Stimulated activated CD4-positive, alpha-beta T cell treated with anti-CD3 and anti-CD28 coated beads, Interleukin-1b, Interleukin-23, amount 100 ng/mL, for 48 hours (primary cell): ENCODE data around the gene ZP3.
"Not testable (repeated sequence)": the region's sequence is repeated elsewhere in the genome, so short reads cannot be mapped to it uniquely, and the experiment has no call there.

Experiments used
- DNase-seq: peaks from one replicate; pipeline ENCODE4 v3.0.0-alpha.2; 2020

Gene ZP3

DNA sequence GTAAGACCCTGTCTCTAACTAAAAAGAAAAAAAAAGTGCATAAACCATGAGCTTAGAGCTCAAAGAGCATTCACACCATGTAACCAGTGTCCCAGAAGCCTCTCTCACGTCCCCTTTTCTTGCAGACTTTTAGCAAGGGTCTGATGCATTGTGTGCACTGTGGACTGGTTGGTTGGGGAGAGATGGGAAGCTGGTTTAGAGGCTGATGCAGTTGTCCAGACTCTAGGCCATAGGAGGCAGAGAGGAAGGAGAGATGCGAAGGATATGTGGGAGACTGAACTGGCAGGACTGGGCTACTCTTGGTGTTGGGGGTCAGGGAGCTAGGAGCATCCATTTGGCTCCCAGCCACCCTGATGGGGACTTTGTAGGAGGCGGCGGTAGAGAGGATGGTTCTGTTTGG, 17.0 kb upstream of the ZP3 start:
- DNase-seq, result no peak

DNA sequence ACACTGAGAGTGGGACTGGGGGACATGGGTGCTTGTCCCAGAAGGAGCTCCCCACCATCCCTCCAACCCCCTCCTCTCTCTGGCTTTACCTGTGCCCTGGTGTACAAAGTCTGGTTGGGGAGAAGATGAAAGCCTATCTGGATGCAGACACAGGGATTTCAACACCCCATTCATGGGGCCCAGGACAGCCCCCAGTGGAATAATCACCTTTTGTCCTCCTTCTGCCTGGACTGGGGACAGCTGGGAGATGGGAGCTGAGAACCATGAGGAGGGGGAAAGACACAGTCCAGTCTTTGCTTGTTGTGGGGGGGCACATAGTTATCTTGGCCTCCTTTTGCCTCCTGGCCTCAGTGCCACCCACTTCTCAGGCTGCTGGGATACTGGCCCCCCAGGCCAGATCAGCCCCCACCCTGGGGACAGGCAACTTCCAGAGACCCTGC, 16.6 kb upstream of the ZP3 start:
- no peak for DNase-seq

DNA sequence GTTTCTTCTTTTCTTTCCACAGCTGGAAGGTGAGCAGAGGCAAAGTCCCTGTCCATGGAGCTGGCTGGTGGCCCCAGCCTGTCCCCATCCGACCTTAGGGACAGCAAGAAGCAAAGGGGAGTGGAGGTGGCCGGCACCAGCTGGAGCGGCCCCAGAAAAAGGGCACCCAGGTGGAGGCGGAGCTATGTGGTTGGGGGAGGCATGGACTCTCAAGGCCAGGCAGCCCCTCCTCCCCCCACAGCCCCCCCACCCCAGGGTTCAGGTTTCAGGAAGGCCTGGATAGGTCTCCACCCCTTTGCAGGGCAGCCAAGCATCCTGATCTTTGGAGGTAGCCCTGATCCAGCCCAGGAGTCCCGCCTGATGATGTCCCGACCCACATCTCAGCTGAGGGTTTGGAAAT, 15.2 kb upstream of the ZP3 start, which contains the start of gene SSC4D:
Gene SSC4D, minus strand, starts transcription at position 161 of the 400 bp plus-strand sequence. CDS start 5,258 bp downstream, outside the sequence.
- DNase-seq, result no peak

DNA sequence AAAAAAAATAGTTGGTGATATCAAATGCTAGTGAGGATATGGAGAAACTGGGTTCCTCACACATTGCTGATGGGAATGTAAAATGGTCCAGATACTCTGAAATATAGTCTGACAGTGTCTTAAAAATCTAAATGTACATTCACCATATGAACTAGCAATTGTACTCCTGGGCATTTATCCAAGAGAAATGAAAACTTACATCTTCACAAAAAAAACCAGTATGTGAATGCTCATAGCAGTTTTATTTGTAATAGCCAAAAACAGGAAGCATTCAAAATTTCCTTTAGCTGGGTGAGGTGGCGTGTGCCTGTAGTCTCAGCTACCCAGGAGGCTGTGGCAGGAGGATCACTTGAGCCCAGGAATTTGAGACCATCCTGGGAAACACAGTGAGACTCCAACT, 13.1 kb upstream of the ZP3 start:
- DNase-seq, result no peak

DNA sequence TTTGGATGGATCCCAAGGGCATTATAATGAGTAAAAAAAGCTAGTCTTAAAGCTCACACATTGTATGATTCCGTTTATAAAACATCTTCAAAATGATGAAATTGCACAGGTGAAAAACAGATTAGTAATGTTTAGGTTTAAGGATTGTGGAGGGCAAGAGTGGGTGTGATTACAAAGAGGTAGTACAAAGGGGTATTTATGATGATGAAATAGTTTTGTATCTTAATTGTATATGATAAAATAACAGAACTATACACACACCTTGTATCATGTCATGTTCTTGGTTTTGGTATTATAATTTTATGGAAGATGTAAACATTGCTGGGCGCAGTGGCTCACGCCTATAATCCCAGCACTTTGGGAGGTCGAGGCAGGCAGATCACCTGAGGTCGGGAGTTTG, 12.5 kb upstream of the ZP3 start:
- no peak for DNase-seq

DNA sequence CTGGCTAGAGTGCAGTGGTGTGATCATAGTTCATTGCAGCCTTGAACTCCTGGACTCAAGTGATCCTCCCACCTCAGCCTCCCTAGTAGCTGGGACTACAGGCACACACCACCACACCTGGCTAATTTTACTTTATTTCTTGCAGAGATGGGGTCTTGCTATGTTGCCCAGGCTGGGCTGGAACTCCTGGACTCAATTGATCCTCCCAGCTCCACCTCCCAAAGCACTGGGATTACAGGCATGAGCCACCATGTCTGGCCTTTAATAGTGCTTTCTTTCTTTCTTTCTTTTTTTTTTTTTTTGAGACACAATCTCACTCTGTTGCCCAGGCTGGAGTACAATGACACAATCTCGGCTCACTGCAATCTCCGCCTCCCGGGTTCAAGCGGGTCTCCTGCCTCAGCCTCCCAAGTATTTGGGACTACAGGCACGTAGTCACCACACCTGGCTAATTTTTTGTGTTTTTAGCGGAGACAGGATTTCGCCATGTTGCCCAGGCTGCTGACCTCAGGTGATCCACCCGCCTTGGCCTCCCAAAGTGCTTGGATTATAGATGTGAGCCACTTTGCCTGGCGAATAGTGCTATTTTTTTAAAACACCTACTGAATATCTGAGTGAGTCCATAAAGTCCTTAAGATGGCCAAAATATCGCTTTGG, 7.0 kb upstream of the ZP3 start:
- not testable (repeated sequence) for DNase-seq

DNA sequence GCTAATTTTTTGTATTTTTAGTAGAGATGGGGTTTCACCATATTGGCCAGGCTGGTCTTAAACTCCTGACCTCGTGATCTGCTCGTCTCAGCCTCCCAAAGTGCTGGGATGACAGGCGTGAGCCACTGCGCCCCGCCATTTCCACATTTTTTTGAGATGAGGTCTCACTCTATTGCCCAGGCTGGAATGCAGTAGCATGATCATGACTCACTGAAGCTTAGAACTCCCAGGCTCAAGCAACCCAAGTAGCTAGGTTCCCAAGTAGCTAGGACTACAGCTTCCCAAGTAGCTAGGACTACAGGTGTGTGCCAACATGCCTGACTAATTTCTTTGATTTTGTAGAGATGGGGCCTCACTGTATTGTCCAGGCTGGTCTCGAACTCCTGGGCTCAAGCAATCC, 3.7 kb upstream of the ZP3 start:
- DNase-seq, result not testable (repeated sequence)

DNA sequence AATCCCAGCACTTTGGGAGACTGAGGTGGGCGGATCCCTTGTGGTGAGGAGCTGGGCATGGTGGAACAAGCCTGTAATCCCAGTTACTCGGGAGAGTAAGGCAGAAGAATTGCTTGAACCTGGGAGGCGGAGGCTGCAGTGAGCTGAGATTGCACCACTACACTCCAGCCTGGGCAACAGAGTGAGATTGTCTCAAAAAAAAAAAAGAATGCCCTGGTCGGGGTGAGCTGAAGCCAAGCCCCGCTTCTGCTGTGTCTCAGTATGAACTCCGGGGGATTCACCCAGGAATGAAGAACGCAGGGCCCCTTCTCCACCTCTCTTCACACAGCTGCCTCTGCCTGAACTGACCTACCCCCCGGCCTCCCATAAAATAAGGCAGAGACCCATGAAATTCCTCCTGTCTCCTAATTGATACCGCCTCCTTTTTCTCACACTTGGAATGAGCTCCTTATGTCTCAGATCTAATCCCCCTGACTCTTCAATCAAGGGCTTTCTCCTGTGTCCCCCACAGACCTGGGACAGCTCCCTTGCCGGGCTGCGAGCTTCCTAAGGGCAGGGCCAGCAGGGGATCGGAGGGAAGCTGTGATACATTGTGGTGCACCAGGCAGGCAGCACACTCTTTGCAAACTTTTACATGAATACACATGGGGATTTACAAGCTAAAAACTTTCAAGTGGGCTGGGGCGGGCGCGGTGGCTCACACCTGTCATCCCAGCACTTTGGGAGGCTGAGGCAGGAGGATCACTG, 911 bp upstream of the ZP3 start:
- DNase-seq, result no peak

DNA sequence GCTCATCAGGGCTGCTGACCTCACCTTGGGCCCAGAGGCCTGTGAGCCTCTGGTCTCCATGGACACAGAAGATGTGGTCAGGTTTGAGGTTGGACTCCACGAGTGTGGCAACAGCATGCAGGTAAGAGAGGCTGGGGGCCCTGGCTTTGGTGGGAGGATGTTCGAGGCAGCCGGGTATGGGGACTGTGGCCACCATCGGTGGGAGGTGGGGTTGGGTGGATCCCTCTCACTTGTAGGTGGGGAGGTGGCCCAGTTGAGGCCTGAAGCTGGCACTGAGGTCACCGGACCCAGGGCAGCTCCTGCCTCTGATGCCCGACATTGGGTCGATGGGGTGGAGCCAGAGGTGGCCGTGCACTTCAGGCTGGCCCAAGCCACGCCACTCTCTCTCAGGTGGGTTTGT, 406 bp downstream of the ZP3 start:
- no peak for DNase-seq

DNA sequence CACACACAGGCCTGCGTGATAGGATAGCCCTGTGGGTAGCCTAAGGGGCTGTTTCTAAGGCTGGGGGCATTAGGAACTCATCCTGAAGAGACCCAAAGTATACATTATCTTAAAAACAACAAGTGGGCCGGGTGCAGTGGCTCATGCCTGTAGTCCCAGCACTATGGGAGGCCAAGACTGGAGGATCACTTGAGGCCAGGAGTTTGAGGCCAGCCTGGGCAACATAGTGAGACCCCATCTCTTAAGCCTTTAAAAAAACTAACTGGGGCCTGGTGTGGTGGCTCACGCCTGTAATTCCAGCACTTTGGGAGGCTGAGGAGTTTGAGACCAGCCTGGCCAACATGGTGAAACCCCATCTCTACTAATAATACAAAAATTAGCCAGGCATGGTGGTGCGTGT, 808 bp downstream of the ZP3 start:
- not testable (repeated sequence) for DNase-seq

DNA sequence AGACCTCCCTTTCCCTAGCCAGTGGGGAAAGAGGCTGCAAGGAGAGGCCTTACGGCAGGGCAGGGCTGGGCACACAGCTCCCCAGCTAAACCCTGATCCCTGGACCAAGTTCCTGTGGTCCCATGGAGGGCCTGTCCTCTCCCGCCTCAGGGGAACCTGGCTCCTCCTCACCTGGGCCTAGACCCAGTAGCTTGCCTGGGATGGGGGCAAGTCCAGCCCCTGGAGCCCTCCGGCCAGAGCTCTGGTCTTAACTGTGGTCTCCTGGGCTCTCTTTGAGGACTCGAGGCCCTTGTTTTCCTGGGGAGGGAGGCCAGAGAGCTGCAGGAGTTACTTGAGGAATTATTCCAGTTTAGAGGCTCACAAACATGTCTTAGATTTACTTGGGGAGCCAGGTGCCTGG, 1.5 kb downstream of the ZP3 start:
- no peak for DNase-seq

DNA sequence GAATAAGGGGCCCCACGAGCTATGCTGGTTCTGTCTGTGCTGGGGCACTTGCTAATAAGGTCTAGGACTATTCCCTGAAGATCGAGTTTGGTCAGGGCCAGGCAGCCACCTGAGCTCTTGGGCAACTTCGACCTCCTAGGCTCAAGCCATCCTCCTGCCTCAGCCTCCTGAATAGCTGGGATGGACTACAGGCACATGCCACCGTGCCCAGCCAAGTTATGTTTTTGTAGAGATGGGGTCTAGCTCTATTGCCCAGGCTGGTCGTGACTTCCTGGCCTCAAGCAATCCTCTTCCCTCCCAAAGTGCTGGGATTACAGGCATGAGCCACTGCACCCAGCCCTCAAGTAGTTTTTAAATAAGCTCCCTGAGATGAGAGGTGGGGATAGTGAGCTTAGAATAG, 2.9 kb downstream of the ZP3 start:
- no peak for DNase-seq

DNA sequence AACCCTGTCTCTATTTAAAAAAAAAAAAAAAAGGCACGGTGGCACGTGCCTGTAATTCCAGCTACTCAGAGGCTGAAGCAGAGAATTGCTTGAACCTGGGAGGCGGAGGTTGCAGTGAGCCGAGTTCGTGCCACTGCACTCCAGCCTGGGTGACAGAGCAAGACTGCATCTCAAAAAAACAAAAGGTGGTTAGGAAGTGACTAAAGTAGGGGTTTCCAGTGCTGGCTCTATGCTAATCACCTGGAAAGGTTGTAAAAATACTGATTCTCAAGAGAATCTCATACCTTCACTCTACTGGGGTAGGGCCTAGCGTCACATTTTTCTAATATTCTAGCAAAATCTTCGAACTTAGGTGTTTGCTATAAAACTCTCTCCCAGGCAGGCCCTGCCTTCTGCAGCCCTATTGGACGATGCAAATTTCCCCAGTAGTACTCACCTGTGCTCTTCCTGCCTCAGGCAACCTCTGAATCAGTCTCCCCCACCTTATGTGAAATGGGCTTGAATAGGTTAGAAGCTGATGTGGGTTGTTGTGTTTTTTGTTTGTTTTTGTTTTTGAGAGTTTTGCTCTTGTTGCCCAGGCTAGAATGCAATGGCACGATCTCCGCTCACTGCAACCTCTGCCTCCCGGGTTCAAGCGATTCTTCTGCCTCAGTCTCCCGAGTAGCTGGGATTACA, 3.5 kb downstream of the ZP3 start:
- DNase-seq, result no peak

DNA sequence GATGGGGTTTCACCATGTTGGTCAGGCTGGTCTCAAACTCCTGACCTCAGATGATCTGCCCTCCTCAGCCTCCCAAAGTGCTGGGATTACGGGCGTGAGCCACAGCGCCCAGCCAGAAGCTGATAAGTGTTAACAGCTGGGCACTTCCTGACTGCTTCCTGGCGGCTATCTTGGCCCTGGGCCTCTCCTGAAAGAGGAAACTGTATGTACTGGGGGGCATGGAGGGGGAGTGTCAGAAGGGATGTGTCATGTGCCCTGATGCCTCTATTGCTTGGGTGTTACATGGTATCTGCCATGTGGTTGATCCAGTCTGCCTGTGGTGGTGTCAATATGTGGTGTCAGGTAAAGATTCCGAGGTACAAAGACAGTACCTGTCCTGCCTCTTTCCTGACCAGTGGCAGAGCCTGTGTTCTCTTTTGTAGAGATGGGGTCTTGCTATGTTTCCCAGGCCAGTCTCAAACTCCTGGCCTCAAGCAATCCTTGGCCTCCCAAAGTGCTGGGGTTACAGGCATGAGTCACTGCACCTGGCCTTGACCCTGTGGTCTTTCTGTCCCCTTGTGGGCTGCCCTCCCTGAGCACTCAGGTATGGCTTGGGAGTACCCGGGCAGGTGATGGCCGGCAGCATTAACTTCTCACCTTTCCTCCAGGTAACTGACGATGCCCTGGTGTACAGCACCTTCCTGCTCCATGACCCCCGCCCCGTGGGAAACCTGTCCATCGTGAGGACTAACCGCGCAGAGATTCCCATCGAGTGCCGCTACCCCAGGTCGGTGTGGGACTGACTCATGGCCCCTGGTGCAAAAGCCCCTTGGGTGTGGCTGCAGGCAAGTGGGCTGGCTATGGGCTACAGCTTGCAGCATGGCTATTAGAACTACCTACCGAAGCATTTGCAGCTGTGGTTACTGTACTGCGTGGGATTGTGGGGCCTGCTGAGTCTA, 4.4 kb downstream of the ZP3 start:
- no peak for DNase-seq

DNA sequence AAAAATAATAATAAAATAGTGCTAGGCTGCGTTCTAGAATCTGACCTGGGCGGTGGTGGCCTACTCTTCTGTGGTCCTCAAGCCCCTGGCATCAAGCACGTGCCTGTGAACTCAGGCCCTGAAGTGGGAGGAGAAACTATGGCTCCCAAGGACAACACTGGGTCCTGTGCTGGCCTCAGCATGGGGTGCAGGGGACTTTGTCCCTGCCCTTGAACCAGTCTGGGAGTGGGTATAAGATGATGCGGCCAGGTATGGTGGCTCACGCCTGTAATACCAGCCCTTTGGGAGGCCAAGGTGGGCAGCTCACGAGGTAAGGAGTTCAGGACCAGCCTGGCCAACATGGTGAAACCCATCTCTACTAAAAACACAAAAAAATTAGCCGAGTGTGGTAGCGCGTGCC, 5.5 kb downstream of the ZP3 start:
- DNase-seq, result no peak

DNA sequence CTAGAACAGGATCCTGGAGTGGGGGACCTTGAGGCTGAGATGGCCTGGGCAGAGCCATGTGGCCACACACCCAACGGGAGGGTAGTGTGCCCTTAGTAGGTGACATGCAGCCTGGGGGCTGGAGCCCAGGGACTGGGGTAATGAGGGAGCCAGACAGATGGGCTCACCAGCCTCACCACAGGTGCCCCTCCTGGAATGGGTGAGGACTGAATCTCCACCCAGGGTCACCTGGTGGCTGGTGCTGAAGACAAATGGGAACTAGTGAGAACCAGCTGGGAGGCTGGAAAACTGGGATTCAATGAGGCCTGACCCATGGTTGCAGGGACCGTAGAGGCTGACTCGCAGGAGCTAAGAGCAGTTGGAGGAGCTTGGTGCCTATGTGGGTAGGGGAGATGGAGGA, 6.1 kb downstream of the ZP3 start:
- DNase-seq, result no peak

DNA sequence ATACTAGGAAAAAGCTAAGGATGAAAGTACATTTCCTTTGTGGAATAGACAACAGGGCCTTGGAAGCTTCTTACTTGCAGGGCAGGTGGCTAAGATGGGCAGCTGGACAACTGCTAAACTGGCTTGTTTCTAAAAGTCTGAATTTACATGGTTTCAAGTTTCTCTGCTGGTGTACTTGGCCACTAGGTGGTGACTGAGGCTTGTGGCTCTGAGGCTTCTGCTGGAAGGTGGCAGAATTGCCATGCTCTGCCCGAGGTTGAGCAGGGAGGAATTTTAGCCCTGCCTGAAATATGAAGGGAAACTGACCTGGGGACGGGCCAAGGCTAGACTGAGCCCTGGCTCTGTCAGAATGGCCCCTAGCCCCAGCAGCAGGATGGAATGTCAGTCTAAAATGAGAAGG, 13.1 kb downstream of the ZP3 start:
- peak; percentile 58 for DNase-seq

DNA sequence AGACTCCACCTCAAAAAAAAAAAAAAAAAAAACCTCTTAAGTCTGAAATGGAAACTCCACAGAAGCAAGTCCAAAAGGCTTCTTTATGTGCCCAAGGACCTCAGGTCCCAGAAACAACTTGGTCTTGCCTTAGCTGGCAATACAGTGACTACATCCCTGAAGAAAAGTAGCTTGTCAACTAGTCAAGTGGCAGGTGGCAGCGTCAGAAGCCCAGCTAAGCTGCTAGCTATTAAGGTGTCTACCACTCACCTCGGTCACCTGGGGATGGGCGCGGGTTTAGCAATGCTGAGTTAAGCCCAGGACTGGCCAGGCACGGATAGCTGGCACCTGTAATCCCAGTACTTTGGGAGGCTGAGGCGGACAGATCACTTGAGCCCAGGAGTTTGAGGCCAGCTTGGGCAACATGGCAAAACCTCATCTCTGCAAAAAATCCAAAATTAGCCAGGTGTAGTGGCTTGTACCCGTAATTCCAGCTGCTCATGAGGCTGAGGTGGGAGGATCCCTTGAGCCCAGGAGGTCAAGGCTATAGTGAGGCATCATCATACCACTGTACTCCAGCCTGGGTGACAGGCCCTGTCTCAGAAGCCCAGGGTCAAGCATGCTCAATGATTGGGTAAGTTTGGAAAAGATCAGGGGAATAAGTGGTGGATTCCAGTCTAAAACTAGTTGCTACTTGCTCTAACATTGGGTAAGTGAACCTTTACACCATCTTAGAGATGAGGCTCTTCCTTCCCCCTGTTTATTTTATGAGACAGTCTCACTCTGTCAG, 14.6 kb downstream of the ZP3 start:
- not testable (repeated sequence) for DNase-seq

DNA sequence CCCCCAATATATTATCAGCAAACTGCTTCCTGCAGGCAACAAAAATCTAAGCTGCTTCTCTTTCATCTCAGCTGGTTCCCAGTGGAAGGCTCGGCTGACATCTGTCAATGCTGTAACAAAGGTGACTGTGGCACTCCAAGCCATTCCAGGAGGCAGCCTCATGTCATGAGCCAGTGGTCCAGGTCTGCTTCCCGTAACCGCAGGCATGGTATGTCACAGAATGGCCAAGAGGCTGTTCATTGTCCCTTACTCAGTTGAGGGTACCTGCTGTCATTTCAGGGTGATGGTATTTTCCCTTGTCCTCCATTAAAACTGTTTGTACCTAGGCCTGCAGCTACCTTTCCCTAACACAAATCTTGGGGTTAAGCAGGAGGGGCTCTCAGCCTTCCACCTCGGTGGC, 15.7 kb downstream of the ZP3 start:
- DNase-seq, result not testable (repeated sequence)

DNA sequence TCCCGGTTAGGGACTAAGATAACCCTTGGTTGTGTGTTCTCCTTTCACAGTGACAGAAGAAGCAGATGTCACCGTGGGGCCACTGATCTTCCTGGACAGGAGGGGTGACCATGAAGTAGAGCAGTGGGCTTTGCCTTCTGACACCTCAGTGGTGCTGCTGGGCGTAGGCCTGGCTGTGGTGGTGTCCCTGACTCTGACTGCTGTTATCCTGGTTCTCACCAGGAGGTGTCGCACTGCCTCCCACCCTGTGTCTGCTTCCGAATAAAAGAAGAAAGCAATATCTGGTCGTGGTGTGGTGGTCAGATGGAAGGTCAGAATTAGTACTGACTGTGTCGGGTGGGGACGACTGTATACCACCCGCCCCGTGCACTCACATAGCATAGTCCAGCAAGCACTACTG, 17.0 kb downstream of the ZP3 start:
- DNase-seq, result not testable (repeated sequence)

DNA sequence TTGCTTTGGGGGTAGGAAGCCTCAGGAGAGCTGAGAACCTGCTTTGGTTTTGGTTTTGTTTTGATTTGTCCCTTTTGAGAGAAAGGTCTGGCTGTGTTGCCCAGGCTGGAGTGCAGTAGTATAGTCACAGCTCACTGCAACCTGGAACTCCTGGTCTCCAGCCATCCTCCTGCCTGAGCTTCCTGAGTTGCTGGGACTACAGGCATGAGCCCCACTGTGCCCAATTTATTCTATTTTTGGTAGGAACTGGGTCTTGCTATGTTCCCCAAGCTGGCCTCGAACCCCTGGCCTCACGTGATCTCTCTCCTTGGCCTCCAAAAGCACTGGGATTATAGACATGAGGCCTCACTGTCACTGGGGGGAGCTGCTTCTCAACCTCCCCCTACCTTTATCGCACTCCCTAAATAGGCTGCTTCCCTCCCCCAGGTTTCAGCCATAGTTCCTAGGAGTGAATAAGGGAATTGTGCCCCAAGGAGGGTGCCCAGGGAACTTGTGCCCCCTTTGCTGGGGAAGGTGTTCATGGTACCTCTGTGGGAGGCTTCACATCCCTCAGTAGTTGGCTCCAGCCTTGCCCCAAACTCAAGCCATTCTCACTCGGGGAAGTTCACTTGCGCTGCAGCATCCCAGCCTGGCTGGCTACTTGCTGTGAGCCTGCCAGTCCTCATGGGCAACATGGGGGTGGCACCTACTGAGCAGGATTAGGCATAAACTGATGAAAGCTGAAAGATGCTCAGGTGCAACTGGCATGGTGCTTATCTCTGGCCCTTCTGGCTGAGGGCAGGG, 18.1 kb downstream of the ZP3 start:
- not testable (repeated sequence) for DNase-seq
